ENCODE results near the gene IDI2.
A peak's percentile ranks its signal among the peaks of the same experiment; 100 is the strongest.

IDI2 gene

DNA sequence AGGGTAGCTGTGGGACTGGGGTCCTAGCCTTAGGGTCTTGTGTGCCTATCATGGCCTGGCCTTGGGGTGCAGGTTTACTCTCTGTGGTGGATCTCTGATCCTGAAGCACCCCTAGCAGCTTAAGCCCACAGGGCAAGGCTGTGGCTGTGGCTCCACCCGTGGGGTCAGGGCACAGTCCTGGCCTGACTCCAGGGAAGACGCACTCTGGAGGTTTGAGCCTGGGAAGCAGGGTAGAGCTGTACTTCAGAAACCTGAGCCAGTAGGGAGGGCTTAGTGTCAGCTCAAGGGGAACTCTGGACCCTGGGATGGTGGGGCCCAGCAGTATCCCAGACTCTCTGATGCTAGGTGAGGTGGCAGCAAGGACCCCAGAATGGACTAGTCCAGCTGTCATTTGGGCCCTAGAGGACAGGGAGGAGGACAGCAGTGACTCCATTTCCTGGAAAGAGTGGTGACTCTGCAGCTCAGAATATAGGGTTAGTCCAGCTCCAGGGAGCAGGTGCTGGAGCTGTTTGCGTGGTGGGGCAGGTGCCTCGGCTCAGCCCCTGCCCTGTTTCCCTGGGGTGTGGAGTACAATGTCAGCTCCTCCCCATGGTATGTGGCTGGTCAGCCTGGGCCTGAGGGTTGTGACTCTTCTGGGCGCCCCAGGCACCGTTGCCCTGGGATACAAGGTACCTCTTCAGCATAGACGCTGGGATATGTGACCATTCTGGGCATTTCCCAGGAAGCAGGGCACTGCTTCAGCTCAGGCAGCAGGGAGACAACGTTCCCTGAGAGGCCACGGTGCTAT, 21.6 kb downstream of the IDI2 start:
- no peak for DNase-seq

DNA sequence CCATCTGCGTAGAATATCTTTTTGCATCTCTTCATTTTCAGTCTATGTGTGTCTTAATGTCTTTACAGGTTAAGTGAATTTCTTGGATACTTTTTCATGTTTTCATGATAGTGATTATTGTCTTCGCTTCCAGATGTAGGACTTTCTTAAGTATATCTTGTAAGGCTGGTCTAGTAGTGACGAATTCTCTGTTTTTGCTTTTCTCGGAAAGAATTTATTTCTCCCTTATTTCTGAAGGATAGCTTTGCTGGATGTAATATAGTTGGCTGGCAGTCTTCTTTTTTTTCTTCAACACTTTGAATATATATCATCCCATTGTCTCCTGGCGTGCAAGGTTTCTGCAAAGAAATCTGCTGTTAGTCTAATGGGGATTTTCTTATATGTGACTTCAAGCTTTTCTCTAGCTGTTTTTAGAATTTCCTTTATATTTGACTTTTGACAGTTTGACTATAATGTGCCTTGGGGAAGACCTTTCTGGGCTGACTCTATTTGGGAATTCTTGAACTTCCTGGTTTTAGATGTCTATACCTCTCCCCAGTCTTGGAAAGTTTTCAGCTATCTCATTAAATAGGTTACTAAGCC, 23.1 kb downstream of the IDI2 start:
- DNase-seq, result no peak

DNA sequence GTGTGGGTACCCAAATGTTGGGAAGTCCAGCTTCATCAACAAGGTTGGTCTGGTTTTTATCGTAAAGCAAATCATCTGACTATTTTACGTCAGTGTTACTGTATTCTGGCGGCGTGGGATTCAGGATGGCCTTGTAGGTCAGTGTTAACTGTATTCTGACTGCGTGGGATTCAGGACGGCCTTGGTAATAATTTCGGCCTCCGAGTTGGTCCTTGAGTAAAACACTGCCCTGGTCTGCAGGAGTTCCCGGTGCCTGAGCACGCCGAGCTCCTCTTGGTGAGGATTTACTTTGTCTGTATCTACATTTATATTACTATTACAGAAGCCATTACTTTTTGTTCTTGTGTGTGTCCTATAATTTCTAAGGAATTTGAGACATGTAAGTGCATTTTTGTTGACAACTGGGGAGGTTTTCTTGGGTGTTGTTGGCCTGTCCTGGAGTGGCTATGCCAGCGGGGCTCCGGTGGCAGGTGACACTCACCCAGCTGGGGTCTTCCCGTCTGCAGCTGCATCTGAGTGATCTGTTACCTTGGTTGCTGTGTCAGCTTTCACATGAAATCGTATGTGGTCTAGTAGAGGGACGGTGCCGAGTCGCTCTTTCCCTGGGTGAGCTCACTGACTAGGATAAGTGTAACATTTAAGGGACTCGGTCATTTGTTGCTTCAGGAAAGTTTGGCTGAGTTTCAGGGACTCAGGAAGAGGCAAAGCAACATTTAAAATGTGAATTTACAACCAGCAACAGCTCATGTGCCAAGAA, 28.2 kb downstream of the IDI2 start:
- no peak for DNase-seq

DNA sequence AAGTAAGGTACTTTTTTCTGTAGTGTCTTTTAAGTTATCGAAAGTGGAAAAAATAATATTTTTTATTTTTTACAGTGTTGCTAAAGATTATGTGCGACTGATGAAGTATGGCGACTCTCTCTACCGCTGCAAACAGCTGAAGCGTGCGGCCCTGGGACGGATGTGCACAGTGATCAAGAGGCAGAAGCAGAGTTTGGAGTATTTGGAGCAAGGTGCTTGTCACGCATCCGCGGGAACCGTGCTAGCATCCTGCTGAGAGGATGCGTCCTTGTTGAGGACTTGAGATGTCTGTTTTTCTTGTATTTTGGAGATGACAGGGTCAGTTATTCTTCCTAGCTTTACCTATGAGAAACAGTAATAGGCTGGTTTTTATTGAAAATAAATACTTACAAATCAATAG, 29.6 kb downstream of the IDI2 start:
- DNase-seq, result no peak

DNA sequence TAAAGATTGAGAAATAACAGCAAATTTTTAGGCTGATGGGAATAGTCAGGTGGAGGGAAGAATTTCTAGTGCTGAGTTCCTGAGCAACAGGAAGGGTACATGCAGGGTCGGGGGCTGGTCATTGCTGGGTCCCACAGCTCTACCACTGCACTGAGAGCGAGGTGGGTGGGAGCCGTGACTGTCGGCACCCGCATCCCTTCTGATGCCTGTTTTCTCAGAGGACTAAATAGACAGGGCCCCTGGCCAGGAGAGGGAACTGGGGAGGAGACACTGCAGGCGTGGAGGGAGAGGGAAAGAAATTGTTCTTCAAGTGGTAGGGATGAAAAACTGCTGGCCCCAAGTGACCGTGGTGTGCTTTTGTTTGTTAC, 30.1 kb downstream of the IDI2 start:
- DNase-seq, result no peak

DNA sequence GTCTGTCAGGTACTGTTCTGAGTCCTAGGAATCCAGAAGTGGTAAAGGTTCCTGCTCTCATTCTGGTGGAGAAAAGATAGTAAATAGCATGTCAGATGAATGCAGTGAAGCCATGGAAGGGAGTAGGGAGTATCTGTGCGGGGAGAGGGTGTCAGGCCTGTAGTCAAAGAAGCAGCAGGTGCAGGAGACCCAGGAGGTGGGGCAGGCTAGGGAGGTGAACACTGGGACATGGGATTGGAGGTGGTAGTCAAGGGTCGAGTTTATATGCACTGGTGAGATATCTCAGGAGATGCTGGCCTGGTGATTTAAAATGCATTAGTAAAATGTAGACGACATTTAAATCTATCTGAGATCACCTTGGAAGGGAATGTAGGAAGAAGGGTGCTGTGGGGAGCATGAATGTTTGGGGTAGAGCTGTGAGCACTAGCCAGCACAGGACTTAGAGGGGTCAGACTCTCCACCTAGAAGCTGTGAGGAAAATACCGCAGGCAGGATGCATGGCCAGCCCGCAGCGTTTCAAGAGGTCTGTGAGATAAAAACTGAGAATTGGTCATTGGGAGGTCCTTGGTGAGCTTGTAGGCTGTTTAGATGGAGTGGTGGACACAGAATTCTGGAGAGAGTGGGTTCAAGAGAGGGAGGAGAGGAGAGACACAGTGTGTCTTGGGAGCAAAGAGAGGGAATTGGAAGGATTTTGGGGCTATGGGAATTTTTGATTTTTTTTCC, 30.7 kb downstream of the IDI2 start:
- no peak for DNase-seq

DNA sequence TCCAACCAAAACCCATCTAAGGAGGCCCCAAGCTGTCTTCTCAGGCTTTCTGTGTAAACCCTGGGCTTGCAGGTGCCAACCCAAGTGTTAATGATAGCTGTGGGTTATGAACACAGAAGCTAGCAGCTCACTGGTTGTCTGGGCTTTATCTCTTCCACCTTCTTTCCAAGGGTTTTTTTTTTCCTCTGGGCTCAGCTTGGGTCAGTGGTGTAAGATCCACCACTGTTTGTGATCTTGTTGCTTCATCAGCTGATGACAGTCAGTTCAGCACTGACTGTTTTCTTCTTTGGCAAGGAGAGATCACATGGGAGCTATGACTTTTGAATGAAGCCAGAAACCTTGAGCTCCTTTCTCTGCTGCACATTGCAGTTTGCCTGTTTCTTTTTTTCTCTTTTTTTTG, 32.8 kb downstream of the IDI2 start:
- DNase-seq, result no peak

DNA sequence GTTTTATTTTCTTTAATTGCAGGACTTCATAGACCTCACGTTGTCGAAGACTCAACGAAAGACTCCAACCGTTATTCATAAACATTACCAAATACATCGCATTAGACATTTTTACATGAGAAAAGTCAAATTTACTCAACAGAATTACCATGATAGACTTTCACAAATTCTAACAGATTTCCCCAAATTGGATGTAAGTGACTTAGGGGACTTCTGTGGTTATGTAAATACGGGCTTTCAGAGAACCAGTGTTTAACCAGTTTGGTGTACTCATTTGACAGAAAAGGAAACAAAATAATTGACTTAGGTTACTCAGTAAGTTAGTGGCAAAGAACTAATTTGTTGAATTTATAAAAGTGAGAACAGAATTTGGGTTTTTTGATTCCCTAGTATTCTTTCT, 33.2 kb downstream of the IDI2 start:
- no peak for DNase-seq

DNA sequence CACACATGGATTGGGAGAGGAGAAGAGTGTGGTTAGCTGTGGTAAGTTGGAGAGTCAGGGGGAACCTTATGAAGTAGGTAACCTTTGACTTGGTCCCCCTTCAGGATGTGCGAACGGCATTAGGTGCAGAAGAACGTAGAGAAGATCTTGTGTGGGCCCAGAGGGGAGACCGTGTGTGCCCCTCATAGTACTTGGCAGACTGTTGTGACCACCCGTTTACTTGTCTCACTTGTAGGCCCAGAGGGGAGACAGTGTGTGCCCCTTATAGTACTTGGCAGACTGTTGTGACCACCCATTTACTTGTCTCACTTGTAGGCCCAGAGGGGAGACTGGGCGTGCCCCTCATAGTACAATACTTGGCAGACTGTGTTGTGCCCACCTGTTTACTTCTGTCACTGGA, 34.9 kb downstream of the IDI2 start:
- no peak for DNase-seq

DNA sequence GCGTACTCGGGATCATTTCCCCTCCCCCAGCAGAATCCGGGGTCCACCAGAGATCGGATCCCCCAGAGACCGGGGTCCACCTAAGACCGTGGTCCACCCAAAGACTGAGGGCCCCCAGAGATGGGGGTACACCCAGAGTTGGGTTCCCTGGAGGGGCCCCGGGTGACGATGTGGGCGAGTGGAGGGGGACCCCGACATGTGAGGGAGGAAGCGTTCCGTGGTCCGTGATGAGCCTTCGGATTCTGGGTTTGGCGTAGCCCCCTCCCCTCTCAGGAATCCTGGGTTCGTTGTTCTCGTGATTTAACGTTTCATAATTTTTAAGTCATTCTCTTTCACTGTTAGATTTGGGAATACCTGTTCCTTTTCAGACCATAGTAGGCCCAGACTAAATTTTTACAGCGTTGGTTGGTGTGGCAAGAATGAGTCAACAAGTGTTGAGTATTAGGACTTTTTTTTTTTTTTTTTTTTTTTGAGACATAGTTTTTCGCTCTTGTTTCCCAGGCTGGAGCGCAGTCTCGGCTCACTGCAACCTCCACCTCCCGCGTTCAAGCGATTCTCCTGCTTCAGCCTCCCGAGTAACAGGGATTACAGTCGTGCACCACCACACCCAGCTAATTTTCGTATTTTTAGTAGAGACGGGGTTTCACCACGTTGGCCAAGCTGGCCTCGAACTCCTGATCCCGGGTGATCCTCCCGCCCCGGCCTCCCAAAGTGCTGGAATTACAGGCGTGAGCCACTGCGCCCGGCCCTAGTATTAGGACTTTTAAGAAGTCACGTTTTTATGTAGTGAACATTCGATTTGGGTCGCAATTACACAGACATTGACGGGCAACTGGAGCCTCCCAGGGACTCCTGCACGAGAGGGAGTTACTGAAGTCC, 36.8 kb downstream of the IDI2 start:
- DNase-seq, result no peak

DNA sequence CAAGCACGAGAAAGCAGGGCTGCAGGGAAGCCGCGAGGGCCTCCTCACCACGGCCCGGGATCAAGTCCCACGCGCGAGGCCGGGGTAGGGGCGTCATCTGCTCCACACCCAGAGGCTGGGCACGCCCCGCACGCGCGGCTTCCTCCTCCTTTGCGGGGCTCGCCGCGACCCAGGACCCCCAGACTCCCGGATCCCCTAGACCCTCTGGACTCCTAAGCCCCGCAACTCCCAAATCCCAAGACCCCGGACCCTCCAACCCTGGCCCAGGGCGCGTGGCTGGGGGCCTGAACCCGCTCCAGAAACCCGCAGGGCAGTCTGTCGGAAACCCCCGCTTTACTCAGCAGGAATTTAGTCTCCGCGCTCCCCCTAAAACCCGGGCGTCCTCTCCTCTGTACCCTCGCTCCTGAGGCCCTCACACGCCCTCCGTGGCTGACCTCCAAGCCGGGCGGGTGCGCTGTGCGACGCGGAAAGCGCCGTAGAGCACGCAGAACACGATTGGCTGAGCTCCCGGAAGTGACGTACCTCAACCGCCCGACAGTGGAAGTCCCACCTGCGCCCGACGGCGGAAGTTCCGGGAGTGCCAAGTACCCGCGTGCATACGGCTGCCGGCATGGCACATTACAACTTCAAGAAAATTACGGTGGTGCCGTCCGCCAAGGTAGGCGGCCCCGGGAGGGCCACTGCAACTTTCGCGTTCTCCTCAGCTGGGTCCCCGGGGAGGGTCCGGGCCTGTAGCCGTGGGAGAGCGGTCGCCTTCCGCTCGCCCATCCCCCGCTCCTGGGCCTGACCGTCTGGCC, 37.6 kb downstream of the IDI2 start, which contains the start of gene GTPBP4:
GTPBP4 (plus strand) TSS at position 565 of the 797 bp plus-strand sequence; CDS start at position 611, 46 bp downstream.
- DNase-seq, result peak; percentile 77

DNA sequence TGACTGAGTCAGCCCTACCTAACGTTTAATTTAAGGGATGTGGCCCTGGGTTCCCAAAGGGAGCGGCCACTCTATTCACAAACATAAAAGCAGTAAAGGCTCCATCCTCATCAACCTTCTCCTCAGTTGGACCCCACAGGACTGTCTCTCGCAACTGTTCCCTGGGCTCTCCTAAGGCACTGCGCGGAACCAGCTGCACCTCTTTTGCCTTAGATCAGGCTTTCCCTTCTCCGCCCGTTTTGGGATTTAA, 38.1 kb downstream of the IDI2 start:
- no peak for DNase-seq

DNA sequence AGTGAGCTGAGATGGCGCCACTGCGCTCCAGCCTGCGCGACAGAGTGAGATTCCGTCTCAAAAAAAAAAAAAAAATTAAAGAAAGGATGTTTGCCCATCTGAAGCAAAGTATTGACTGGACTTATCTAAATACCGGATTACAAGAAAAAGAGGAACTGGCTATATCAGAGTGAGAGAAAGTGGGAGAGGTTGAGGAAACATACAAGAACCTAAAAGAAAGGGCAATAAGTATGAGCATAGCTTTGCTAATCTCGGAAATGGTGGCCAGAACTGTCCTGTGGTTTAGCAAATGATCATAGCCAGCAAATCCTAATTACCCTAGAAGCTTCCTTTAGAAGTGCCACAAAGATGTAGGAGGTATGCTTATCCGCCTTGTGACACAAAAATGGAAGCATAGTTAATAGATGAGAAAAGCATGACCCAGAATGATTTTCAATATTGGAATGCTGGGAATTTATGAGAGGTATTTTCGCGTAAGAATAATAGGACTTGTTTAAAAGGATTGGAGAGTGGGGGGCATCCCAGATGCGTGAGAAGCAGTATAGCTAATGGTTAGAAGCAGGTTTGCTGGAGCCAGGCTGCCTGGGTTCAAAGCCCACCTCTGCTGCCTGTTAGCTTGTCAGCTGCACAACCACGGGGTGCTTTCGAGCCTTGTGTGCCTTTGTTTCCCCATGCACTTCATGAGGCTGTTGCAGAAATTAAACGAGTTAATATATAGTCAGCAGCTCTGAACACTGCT, 38.6 kb downstream of the IDI2 start:
- no peak for DNase-seq

DNA sequence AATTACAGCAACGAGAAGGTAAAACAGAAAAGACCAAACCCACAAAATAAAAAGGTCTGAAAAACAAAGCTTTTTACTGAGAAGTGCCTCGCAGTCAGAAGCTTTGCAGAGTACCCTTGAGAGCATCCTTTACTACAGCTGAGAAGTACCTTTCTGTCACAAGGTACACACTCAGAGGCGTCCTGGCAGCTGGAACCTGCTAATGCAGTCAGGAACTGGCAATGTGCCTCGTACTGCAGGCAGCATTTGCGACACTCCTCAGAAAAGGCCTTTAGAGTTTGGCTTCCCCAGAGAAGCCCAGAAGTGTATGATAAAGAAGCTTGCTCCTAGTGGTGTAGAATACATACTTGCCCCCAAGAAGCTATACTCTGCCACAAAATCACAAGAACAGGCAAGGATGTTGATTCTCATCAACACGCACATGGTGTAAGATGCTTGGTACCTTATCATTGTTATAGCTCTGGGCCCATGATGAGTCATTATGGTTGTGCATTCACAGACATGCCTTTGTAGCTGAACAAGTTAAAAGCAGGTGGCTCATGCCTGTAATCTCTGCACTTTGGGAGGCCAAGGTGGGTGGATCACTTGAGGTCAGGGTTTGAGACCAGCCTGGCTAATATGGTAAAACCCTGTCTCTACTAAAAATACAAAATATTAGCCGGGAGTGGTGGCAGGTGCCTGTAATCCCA, 39.4 kb downstream of the IDI2 start:
- DNase-seq, result no peak

DNA sequence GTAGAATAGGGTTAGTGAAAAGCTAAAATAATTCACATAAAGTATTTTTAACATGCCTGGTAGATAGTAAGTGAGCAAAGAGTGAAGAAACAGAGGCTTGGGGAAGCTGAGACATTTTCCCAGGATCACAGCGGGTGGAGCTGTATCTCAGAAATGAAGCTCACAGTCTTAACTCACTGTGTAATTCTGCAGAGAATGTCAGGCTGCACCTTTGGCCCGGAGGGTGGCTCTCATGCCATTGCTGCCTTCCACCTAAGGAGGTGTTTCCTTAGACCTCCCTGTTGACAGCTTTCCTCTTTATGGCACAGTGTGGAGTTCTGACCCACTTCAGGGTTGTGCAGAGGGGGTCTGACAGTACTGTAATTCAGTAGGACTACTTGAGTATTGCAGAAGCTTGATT, 40.3 kb downstream of the IDI2 start:
- DNase-seq, result no peak

DNA sequence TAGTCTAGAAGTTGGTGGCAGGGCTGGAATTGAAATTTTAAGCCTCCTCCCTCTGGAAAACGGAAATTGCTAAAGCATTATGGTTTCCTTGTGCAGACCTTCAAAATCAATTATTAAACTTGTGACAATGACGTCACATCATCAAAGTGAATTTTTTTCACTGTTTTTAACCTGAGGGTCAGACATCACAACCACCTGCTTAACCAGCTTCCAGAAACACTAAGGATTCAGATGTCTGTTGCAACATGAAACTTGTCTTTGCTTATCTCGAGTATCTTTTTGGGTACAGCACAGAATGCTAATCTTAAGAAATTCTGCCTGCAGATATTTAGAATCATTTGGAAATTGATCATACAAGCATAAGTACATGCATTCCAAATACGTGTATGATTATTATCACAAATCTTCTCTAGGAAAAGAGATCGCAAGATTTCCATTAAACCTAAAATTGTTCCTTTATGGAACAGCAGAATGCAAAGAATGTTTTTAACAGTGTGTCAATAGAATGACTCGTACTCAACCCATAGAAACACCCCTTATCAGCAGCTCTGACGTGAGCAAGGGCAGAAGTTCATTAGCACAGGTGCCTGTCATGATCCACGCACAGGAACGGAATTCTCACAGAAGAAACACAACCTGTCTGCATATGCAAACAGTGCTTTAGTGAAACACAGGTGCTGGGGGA, 41.5 kb downstream of the IDI2 start:
- DNase-seq, result no peak

DNA sequence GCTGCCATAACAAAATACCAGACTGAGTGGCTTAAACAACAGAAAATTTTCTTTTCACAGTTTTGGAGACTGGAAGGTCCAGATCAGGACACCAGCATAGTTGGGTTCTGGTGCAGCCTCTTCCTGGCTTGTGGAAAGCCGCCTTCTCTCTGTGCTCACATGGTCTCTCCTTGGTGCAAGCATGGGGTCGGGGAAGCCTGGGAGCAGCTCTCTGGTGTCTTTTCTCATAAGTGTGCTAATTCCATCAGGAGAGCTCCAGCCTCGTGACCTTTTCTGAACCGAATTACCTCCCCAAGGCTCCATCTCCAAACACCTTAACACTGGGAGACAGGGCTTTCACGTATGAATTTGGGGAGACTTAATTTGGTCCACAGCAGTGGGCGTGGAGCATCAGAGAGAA, 42.3 kb downstream of the IDI2 start:
- no peak for DNase-seq

DNA sequence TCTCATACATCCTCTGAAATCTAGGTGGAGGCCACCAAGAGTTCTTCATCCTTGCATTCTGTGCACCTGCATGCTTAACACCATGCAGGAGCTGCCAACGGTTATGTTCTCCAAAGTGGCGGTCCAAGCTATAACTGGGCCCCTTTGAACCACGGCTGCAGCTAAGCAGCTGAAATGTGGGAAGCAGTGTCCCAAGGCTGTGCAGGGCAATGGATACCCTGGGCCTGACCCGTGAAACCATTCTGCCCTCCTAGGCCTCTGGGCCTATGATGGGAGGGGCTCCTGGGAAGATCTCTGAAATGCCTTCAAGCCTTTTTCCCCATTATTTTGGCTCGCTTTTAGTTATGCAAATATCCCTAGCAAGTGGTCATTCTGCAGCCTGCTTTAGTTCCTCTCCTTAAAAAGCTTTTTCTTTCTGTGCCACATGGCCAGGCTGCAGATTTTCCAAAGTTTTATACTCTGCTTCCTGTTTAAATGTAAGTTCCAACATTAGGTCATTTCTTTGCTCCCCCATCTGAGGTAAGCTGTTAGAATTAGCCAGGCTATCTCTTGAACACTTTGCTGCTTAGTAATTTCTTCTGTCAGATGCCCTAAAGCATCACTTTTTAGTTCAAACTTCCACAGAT, 45.1 kb downstream of the IDI2 start:
- DNase-seq, result no peak

DNA sequence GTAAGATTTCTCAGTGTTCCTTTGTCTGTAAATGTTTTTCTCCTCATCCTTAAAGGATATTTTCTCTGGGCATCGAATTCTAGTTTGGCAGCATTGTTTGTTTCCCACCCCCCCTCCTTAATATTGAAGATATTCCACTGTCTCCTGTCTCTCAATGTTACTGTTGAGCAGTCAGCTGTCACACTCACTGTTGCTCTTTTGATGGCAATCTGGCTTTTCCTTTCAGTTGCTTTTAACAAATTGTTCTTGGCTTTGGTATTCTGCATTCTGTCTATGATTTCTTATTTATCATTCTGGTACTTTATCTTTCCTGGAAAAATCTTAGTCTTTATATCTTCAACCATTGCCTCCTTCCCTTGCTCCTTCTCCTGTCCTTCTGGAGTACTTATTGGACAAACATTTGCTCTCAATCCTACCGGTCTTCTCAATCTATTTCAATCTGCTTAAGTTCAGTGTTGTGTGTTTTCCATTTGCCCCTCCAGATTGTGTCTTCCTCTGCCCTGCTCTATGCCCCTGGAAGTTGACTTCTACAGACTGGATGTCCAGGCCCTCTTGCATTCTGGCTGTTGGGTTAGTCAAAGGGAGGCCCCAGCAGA, 46.7 kb downstream of the IDI2 start:
- no peak for DNase-seq

Measured in T1000 (cell line).